Measurements from ENCODE around the gene SYNE3. TPM values are rescaled to one million over a fixed set of nuclear protein-coding genes. Genes with fewer than 3 reads are reported as not detected.

The SYNE3 gene
- total and polyA plus RNA-seq, 2 of the 8 experiments (the other 6 are each of a cell fraction or from before 2014, with no cell fraction given): under 0.01 TPM; not detected in 1

DNA sequence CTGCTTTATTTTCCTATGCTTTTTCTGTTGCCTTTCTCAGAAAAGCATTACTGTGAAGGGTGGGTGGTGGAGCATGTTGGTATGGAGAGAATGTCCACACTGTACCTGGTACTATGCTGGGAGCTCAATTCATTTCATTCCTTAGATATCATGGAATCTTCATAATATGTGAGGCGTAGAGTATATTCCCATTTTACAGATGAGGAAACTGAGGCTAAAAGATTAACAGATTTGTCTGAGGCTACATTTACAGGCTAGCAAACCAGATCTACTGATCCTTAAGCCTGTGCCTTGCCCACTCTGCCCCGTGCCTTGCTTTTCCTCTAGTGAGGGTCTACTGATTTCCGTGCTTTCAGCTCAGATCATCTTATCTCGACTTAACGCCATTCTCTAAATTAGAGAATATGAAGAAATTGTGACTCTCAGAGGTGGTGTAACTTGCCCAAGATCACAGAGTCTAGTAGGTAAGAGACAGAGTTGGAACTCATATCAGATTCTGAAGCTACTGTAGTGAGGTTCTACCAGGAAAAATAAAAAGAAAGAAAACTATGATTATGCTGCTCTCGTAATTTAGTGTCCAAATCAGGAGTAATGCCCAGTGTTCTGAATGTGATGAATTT lies 23.9 kb upstream of the SYNE3 start:
- Histone ChIP-seq H3K14ac (ENCODE audit: insufficient read length) (no peak overlapping the region), H2BK5ac (ENCODE audit: low read depth, low read length) (no peak overlapping the region), H2BK12ac (ENCODE audit: low read depth, low read length) (no peak overlapping the region), H3K27me3 (replicated peaks in 1 of 4; ENCODE audit: control insufficient read depth in 3 of 4, extremely low read depth in 1 of 4, insufficient read depth in 3 of 4, low read length in 3 of 4) (no peaks in the 10 kb centered on the region), H3K23ac (ENCODE audit: insufficient read length) (no peak overlapping the region), H4K5ac (ENCODE audit: insufficient read length, low read depth, low read length) (no peak overlapping the region), H3K79me1 (ENCODE audit: low read depth, low read length) (peaks cover 19% of the 10 kb centered on the region), H3K4me2 (ENCODE audit: insufficient read depth in 1 of 2, low read depth in 2 of 2, low read length in 2 of 2) (no peak overlapping the region), H3K56ac (replicated peaks; ENCODE audit: insufficient read length, low read depth, low read length) (no peak overlapping the region), H3K4me1 (replicated peaks in 1 of 4; ENCODE audit: control insufficient read depth in 3 of 4, insufficient read depth in 4 of 4, low read length in 3 of 4) (peaks cover 0 to 13% (median 2%) of the 10 kb centered on the region in 4 experiments; a peak in 4 of 7 replicates), H2AFZ (ENCODE audit: low read length) (no peak overlapping the region), H3K9me3 (ENCODE audit: insufficient read depth in 2 of 2, low read depth in 1 of 2, low read length in 1 of 2) (no peaks in the 10 kb centered on the region), H2BK15ac (ENCODE audit: low read length) (no peak overlapping the region), H4K20me1 (replicated peaks in 1 of 2; ENCODE audit: control insufficient read depth in 1 of 2, insufficient read depth in 2 of 2, low read length in 2 of 2) (peaks cover 30 to 41% of the 10 kb centered on the region in 2 experiments), H3K4ac (replicated peaks; ENCODE audit: insufficient read length, low read depth, low read length) (no peak overlapping the region), H3K18ac (ENCODE audit: extremely low read depth, low read length) (no peak overlapping the region), H3K4me3 (ENCODE audit: extremely low read depth in 1 of 4, insufficient read depth in 2 of 4, low read depth in 3 of 4, low read length in 4 of 4) (no peak overlapping the region), H4K91ac (replicated peaks; ENCODE audit: insufficient read length, low read length) (no peak overlapping the region), H2BK20ac (ENCODE audit: low read length) (no peak overlapping the region), H3K27ac (ENCODE audit: low read depth, low read length) (no peak overlapping the region), H4K8ac (ENCODE audit: extremely low read depth, insufficient read depth, low read length) (no peak overlapping the region), H3K79me2 (ENCODE audit: control insufficient read depth in 1 of 2, insufficient read depth in 2 of 2, low read length in 2 of 2) (peaks cover 10 to 83% of the 10 kb centered on the region in 2 experiments), H3K23me2 (ENCODE audit: low read depth, low read length) (peaks cover 8% of the 10 kb centered on the region; the same call in 1 of the 2 replicates), H3K9ac (replicated peaks in 1 of 4; ENCODE audit: extremely low read depth in 1 of 4, low read depth in 3 of 4, low read length in 3 of 4) (no peak overlapping the region), H2BK120ac (replicated peaks; ENCODE audit: low read depth, low read length) (no peak overlapping the region), H2AK5ac (ENCODE audit: low read depth, low read length) (no peak overlapping the region), H3K36me3 (ENCODE audit: control insufficient read depth in 2 of 4, insufficient read depth in 4 of 4, low read length in 3 of 4) (peaks cover 3 to 7% (median 4%) of the 10 kb centered on the region in 4 experiments; a peak in 4 of 8 replicates)
- 89% methylated on average over 6 of the region's 6 CpGs; no CpG with 5 or more reads in 1 of the 2 experiments for WGBS, 2 experiments (ENCODE audit: extremely low coverage in 1 of 2, insufficient coverage in 1 of 2, insufficient read length in 1 of 2, insufficient replicate concordance in 2 of 2, low coverage in 1 of 2, low lambda C conversion rate in 2 of 2, missing lambda C conversion rate in 1 of 2)
- CTCF ChIA-PET (ENCODE audit: partially characterized antibody): interaction anchor here (1.5 kb wide), 1 partner anchor 25 kb away, joined by 4 read pairs; no protein-coding TSS in a partner anchor
- TF ChIP-seq RBBP5 (IDR thresholded peaks at IDR 0.05; ENCODE audit: borderline replicate concordance, low read depth, low read length) (no peak), KDM4A (IDR thresholded peaks at IDR 0.05; ENCODE audit: low read depth, low read length, severe bottlenecking) (no peak), CBX5 (IDR thresholded peaks at IDR 0.05; ENCODE audit: low read depth, low read length) (no peak)
- no peak for DNase-seq (ENCODE audit: low read depth in 1 of 2, low spot score in 2 of 2)
- no peak for FAIRE-seq
- POLR2A ChIA-PET (ENCODE audit: partially characterized antibody): interaction anchor here (1.4 to 1.6 kb wide), 2 partner anchors 9 to 13 kb away, joined by 4 read pairs; no protein-coding TSS in a partner anchor

Measured in H1 (cell line).